MCF 10A (cell line): ENCODE results near the gene IGFL4. TPM values are rescaled to one million over a fixed set of nuclear protein-coding genes. Genes with fewer than 3 reads are reported as not detected.
A peak's percentile ranks its signal among the peaks of the same experiment; 100 is the strongest.

Source experiments
- BruUV-seq: library from RNA; stranded (reverse); fragments of 400-500 nt; replicated peaks from 2 replicates; lab custom pipeline; 2021; lab: Mats Ljungman, UMichigan
- CTCF ChIA-PET: fragments of 300-600 bp; sonication (Branson Sonifier 250); formaldehyde crosslinking; extraction: SDS; loops from one replicate; lab custom pipeline; 2021; ENCODE audit warnings: antibody characterized with exemption, inconsistent platforms; lab: Yijun Ruan, JAX
- POLR2A ChIA-PET: fragments of 300-600, 350-650 bp; sonication (Branson Sonifier 250); formaldehyde crosslinking; extraction: SDS; loops from one replicate; lab custom pipeline; 2020; ENCODE audit warnings: antibody characterized with exemption, inconsistent platforms; lab: Yijun Ruan, JAX
- DNase-seq: peaks from one replicate; pipeline ENCODE4 v3.0.0-alpha.2; 2018; ENCODE audit not compliant: unreplicated experiment
- H3K27ac Mint-ChIP-seq: one replicate; pipeline ENCODE4 v1.8.0; 2022; ENCODE audit warnings: mild to moderate bottlenecking, low read depth, mixed read lengths; ENCODE audit not compliant: unreplicated experiment
- H3K27me3 Mint-ChIP-seq: one replicate; pipeline ENCODE4 v1.8.0; 2022; ENCODE audit warnings: mixed read lengths; ENCODE audit not compliant: insufficient read depth, unreplicated experiment
- H3K36me3 Mint-ChIP-seq: one replicate; pipeline ENCODE4 v1.8.0; 2022; ENCODE audit warnings: mild to moderate bottlenecking, moderate library complexity, mixed read lengths; ENCODE audit not compliant: insufficient read depth, unreplicated experiment
- H3K4me1 Mint-ChIP-seq: one replicate; pipeline ENCODE4 v1.8.0; 2022; ENCODE audit warnings: mixed read lengths; ENCODE audit not compliant: insufficient read depth, unreplicated experiment
- H3K4me3 Mint-ChIP-seq: one replicate; pipeline ENCODE4 v1.8.0; 2022; ENCODE audit warnings: mild to moderate bottlenecking, moderate library complexity, mixed read lengths; ENCODE audit not compliant: unreplicated experiment
- H3K9me3 Mint-ChIP-seq: one replicate; pipeline ENCODE4 v1.8.0; 2022; ENCODE audit warnings: mixed read lengths; ENCODE audit not compliant: unreplicated experiment
- CTCF ChIP-seq: fragments of 200-600 bp; IDR thresholded peaks from one replicate; pipeline ENCODE4 v1.8.0; 2022; ENCODE audit warnings: antibody characterized with exemption, mild to moderate bottlenecking; ENCODE audit not compliant: unreplicated experiment
- intact Hi-C: fragments of 100-400 bp; cut with micrococcal nuclease; formaldehyde crosslinking; loops from 2 replicates; pipeline ENCODE4 v1.14.1; 2022
- total RNA-seq: library from RNA; stranded (reverse); gene quantifications from 2 replicates; pipeline ENCODE4 v1.2.3, GENCODE V29; 2022

The IGFL4 gene
- total RNA-seq, 1 experiment from 2014 or later = not detected

GRCh38 chr19:46023311-46023779 lies 17.5 kb downstream of the IGFL4 start:
- Mint-ChIP-seq H3K4me3 (no peak overlapping the region), H3K27ac (no peak overlapping the region), H3K27me3 (no peaks in the 10 kb centered on the region), H3K4me1 (peaks cover 11% of the 10 kb centered on the region), H3K9me3 (no peaks in the 10 kb centered on the region), H3K36me3 (peaks cover 18% of the 10 kb centered on the region)
- CTCF ChIA-PET = interaction anchor here (11.3 kb wide), 1 partner anchor 55 kb away, joined by 216 read pairs; no protein-coding TSS in a partner anchor
- no peak for TF ChIP-seq CTCF
- intact Hi-C loops = no loop called here
- POLR2A ChIA-PET = interaction anchor here (0.6 kb wide), 2 partner anchors 9 to 196 kb away, joined by 3 to 4 read pairs; no protein-coding TSS in a partner anchor
- BruUV-seq = no TSS peak
- DNase-seq = no peak

GRCh38 chr19:46022431-46023310 lies 18.1 kb downstream of the IGFL4 start, which contains the start of gene PGLYRP1:
PGLYRP1 (minus strand) TSS chr19:46023053; CDS start chr19:46023021, 32 bp downstream.
- DNase-seq = no peak
- TF ChIP-seq CTCF = no peak
- CTCF ChIA-PET = interaction anchor here (0.9 to 11.3 kb wide), 2 partner anchors 14 to 55 kb away, joined by 3 to 216 read pairs; no protein-coding TSS in a partner anchor
- POLR2A ChIA-PET = interaction anchor here (0.6 kb wide), 1 partner anchor 9 kb away, joined by 4 read pairs; no protein-coding TSS in a partner anchor
- intact Hi-C loops = no loop called here
- Mint-ChIP-seq H3K36me3 (peaks cover 20% of the 10 kb centered on the region), H3K4me3 (no peak within 1 kb of the TSS), H3K4me1 (peaks cover 11% of the 10 kb centered on the region), H3K27ac (no peak within 1 kb of the TSS), H3K27me3 (no peaks in the 10 kb centered on the region), H3K9me3 (no peaks in the 10 kb centered on the region)
- BruUV-seq = no TSS peak

GRCh38 chr19:46022061-46022430 lies 18.8 kb downstream of the IGFL4 start:
- no peaks in the 10 kb centered on the region for H3K27me3 Mint-ChIP-seq
- H3K4me3 Mint-ChIP-seq = no peak overlapping the region
- H3K9me3 Mint-ChIP-seq = no peaks in the 10 kb centered on the region
- no peak for DNase-seq
- H3K27ac Mint-ChIP-seq = no peak overlapping the region
- no peak for TF ChIP-seq CTCF
- peaks cover 12% of the 10 kb centered on the region for H3K4me1 Mint-ChIP-seq
- intact Hi-C loops = no loop called here
- POLR2A ChIA-PET = interaction anchor here (1.2 kb wide), 1 partner anchor 48 kb away, joined by 5 read pairs; no protein-coding TSS in a partner anchor
- peaks cover 22% of the 10 kb centered on the region for H3K36me3 Mint-ChIP-seq
- CTCF ChIA-PET = interaction anchor here (0.9 to 11.3 kb wide), 3 partner anchors 11 to 56 kb away, joined by 3 to 216 read pairs (median 8); no protein-coding TSS in a partner anchor
- BruUV-seq = no TSS peak

GRCh38 chr19:46021531-46022041 lies 19.2 kb downstream of the IGFL4 start:
- Mint-ChIP-seq H3K27me3 (no peaks in the 10 kb centered on the region), H3K9me3 (no peaks in the 10 kb centered on the region), H3K27ac (no peak overlapping the region), H3K4me3 (no peak overlapping the region), H3K4me1 (peaks cover 16% of the 10 kb centered on the region), H3K36me3 (peaks cover 25% of the 10 kb centered on the region)
- TF ChIP-seq CTCF = no peak
- BruUV-seq = no TSS peak
- CTCF ChIA-PET = interaction anchor here (0.9 to 11.3 kb wide), 3 partner anchors 11 to 57 kb away, joined by 3 to 216 read pairs (median 8); no protein-coding TSS in a partner anchor
- POLR2A ChIA-PET = interaction anchor here (1.0 to 2.3 kb wide), 3 partner anchors 19 to 136 kb away, joined by 3 to 8 read pairs (median 5); partner anchors contain the start of gene IRF2BP1
- peak; percentile 74 for DNase-seq
- intact Hi-C loops = no loop called here
